ENCODE results near the gene CDHR1. TPM values are rescaled to one million over a fixed set of nuclear protein-coding genes. Genes with fewer than 3 reads are reported as not detected.

The CDHR1 gene
- total RNA-seq, 1 donor from 2014 or later: 4.3 TPM

DNA sequence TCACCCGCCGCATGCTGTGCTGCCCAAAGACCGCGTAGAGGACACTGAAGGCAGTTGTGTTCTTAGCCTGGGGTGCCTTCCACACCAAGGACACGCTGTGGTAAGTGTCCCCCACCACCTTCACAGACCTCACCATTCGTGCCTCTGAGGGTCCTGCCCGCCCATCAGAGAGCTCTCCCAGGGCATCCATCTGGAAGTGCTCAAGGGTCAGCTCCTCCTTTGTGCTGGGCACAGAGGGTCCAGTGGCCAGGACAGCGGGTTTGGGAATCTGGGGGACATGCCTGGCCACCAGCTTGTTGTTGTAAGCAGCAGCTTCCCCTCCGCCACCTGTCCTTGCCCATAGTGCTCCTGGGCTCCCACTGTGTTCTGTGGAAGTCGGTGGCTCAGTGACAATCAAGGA, 38.0 kb downstream of the CDHR1 start:
- Histone ChIP-seq H3K4me3 (ENCODE audit: low read depth, low read length) (no peak overlapping the region), H3K36me3 (ENCODE audit: control insufficient read depth, insufficient read depth, low read length) (no peaks in the 10 kb centered on the region), H3K27me3 (ENCODE audit: control insufficient read depth, insufficient read depth, low read length) (peaks cover 4% of the 10 kb centered on the region)
- TF ChIP-seq, protein P1, sequence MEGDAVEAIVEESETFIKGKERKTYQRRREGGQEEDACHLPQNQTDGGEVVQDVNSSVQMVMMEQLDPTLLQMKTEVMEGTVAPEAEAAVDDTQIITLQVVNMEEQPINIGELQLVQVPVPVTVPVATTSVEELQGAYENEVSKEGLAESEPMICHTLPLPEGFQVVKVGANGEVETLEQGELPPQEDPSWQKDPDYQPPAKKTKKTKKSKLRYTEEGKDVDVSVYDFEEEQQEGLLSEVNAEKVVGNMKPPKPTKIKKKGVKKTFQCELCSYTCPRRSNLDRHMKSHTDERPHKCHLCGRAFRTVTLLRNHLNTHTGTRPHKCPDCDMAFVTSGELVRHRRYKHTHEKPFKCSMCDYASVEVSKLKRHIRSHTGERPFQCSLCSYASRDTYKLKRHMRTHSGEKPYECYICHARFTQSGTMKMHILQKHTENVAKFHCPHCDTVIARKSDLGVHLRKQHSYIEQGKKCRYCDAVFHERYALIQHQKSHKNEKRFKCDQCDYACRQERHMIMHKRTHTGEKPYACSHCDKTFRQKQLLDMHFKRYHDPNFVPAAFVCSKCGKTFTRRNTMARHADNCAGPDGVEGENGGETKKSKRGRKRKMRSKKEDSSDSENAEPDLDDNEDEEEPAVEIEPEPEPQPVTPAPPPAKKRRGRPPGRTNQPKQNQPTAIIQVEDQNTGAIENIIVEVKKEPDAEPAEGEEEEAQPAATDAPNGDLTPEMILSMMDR (IDR thresholded peaks at IDR 0.05; ENCODE audit: insufficient read depth, low read length, poor library complexity, severe bottlenecking): no peak
- DNase-seq (ENCODE audit: low read depth): no peak

DNA sequence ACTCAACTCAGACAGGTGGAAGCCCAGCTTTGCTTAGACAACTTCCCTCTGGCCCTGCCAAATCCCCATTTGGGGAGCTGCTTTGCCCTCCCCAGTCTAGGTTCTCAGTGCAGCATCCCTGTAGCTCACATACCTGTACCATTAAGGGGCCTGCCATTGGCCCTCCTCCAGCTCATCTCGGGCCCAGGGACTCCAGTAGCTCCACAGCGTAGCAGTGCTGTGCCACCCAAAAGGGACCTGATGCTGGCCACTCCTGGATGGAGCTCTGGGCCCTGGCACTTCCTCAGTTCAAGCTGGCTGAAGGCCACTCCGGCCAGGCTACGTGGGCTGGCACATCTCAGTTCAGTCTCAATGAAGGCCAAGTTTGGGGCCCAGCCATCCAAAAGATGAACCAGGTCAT, 39.6 kb downstream of the CDHR1 start:
- TF ChIP-seq, protein P1 (IDR thresholded peaks at IDR 0.05; ENCODE audit: insufficient read depth, low read length, poor library complexity, severe bottlenecking): no peak

DNA sequence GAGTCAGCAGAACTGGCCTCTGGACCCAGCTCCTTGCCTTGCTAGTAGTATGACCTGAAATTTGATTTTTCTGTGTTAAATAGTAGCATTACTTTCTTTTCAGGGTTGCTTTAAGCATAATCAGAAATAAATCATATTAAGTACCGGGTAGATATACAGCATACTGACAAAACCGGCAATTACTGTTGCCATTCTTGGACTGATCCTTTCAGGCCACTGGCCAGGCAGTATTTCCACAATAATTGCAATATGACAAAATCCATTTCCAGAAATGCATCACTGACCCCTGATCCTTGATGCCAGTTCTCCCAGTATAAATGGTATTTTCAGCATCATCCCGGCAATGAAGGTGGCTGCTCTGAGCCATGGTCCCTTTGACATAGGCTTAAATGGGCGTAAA, 40.1 kb downstream of the CDHR1 start:
- no peak overlapping the region for H3K4me3 ChIP-seq (ENCODE audit: low read depth, low read length)
- TF ChIP-seq, protein P1 (IDR thresholded peaks at IDR 0.05; ENCODE audit: insufficient read depth, low read length, poor library complexity, severe bottlenecking): no peak
- peaks cover 8% of the 10 kb centered on the region for H3K27me3 ChIP-seq (ENCODE audit: control insufficient read depth, insufficient read depth, low read length)
- no peaks in the 10 kb centered on the region for H3K36me3 ChIP-seq (ENCODE audit: control insufficient read depth, insufficient read depth, low read length)
- DNase-seq (ENCODE audit: low read depth): no peak

More for the DNA sequence above, 39.6 kb downstream of the CDHR1 start:
- no peak for DNase-seq (ENCODE audit: low read depth)
- Histone ChIP-seq H3K36me3 (ENCODE audit: control insufficient read depth, insufficient read depth, low read length) (no peaks in the 10 kb centered on the region), H3K27me3 (ENCODE audit: control insufficient read depth, insufficient read depth, low read length) (peaks cover 8% of the 10 kb centered on the region), H3K4me3 (ENCODE audit: low read depth, low read length) (no peak overlapping the region)

DNA sequence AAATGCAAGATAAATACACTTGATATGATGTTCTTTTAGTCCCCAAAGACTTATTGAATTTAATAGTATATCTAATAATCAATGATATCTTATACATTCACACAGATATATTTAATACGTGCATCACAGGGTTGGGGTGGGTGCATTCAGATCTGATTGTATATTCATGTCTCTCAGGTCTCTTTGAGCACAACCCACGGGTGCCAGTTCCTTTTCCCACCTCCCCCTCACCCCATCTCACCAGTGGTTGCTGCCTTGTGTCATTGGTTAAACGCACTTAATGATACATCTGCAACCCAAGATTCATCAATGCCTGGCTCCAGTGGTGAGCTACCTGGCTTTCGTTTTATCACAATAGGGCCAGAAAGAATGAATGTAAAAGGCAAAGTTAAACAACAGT, 40.8 kb downstream of the CDHR1 start:
- no peak overlapping the region for H3K4me3 ChIP-seq (ENCODE audit: low read depth, low read length)
- H3K27me3 ChIP-seq (ENCODE audit: control insufficient read depth, insufficient read depth, low read length): peaks cover 8% of the 10 kb centered on the region
- TF ChIP-seq, protein P1 (IDR thresholded peaks at IDR 0.05; ENCODE audit: insufficient read depth, low read length, poor library complexity, severe bottlenecking): no peak
- no peaks in the 10 kb centered on the region for H3K36me3 ChIP-seq (ENCODE audit: control insufficient read depth, insufficient read depth, low read length)
- DNase-seq (ENCODE audit: low read depth): no peak

DNA sequence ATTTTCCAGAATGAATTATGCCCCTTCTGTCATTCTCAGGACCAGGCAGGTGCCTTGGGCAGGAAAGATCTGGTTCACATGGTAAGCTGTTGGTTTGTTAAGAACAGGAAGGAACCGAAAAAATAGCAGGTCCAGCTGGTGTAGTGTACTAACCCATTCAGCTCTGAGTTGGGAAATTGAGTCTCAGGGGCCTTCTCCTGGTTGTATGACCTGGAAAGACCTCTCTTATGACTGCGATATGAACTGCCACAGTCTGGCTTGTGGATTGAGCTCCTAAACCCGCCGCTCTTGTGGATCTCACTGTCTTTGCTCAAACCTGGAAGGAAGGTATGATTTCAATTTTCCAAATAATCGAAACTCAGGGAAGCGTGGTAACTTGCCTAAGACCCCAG, 42.5 kb downstream of the CDHR1 start:
- Histone ChIP-seq H3K27me3 (ENCODE audit: control insufficient read depth, insufficient read depth, low read length) (peaks cover 8% of the 10 kb centered on the region), H3K36me3 (ENCODE audit: control insufficient read depth, insufficient read depth, low read length) (no peaks in the 10 kb centered on the region), H3K4me3 (ENCODE audit: low read depth, low read length) (no peak overlapping the region)
- TF ChIP-seq, protein P1 (IDR thresholded peaks at IDR 0.05; ENCODE audit: insufficient read depth, low read length, poor library complexity, severe bottlenecking): no peak
- DNase-seq (ENCODE audit: low read depth): no peak

Measured in kidney epithelial cell (primary cell).